ENCODE data around the gene RIN2.

Gene RIN2

DNA sequence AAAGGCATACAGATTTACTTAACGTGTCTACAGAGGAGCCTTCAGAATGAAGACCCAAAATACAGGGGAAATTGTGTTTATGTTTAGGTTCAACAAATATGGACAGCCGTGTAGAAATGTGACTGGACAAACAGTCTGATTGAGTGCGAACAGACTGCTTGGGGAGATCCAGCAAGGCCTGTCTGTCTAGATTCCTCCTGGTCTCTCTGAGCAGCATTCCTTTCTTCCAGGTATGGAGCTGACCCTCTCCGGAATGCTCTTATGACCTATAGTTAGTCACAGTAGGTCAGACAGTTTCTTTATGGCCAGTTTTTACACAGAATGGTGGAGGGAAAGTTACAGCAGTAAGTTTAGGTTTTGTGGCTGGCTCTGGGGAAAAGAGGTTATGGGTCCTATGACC is 9.0 kb downstream of the RIN2 start:
- DNase-seq = no peak

DNA sequence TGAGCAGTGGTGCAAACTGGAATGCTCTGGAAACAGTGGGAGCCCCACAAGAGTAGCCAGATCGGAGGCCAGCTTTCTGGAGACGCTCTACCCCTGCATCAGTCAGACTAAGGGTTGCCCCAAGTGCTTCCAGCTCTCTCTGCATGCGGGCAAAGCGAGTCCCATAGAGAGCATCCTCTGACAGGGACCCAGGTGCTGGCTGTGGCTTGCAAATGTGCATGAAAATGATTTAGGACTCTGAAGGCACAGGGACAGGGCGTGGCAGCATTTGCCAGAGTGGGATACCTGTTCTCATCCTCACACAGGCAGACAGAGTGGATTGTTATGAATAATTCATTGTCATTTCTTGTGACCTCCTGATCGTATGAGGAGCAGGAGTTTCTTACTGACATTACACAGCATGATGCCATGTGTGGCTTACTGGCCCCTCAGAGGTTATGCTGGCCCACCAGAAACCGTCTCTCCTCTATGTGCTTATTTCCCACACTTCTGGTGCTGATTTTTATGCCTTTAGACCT is 10.3 kb downstream of the RIN2 start:
- DNase-seq = no peak

DNA sequence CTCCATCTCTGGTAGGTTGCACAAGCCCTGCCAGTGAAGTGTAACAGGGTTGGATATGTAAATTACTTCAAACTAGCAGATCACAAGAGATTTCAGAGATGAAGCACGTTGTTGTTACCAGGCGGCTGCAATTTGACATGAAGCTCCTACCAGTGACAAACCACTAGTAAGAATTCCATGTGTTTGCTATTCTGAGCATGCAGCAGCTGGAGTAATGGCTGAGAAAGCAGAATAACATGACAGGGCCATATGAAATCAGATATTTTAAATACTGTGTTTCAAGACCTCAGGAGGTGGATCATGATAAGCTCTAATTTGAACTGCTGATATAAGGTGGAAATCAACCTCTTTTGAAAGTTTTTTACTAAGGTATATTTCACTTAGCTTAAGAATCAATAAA is 11.4 kb downstream of the RIN2 start:
- DNase-seq = no peak

DNA sequence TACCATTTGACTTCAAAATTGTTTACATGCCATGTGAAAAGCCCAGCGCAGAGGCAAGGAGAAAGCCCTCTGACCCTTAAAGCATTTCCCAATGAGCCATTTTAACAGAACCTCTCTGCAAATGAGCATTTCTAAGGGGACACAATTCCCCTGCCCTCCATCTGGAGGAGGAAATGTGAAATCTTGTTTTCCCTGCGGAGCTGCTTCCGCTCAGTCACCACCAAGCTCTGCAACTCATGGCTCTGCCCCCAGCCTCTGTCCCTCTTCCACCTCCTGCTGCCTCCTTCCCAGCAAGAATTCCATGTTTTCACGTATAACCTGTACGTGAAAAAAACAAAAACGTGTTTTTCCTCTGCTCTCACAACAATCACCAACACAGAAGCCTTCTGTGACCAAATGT is 12.3 kb downstream of the RIN2 start:
- no peak for DNase-seq

DNA sequence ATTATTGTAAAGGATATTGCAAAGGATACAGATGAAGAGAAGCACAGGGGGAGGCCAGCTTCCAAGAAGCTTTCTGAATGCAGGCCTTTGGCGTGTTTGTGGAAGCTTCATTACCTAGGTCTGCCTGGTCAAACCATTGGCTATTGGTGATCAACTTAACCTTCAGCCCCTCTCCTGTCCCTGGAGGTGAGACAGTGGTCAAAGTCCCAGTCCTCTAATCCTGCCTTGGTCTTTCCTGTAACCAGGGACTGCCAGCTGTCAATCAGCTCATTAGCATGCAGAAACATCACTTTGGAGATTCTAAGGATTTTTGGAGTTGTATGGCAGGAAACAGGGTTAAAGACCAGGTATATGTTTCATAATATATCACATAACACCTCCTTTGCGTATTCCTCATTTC is 13.0 kb downstream of the RIN2 start:
- DNase-seq = no peak

DNA sequence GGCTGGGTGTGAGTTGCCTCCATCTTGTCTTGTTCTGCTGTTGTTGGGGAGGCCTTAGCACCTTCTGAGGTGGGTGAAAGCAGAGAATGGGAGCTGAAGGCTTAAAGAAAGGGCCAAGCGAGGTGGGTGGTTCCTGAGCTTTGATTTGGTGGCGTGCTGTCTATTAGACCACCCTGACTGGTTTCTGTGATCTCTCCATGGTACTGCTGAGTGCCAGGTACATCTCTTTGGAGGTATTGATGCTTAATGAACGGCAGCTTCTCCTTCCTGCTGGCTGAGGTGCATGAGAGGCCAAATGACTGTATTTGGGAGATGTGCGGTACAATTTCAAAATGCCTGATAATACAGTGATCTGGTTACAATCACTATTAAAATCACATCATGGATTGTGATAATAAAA is 15.4 kb downstream of the RIN2 start:
- DNase-seq = no peak

DNA sequence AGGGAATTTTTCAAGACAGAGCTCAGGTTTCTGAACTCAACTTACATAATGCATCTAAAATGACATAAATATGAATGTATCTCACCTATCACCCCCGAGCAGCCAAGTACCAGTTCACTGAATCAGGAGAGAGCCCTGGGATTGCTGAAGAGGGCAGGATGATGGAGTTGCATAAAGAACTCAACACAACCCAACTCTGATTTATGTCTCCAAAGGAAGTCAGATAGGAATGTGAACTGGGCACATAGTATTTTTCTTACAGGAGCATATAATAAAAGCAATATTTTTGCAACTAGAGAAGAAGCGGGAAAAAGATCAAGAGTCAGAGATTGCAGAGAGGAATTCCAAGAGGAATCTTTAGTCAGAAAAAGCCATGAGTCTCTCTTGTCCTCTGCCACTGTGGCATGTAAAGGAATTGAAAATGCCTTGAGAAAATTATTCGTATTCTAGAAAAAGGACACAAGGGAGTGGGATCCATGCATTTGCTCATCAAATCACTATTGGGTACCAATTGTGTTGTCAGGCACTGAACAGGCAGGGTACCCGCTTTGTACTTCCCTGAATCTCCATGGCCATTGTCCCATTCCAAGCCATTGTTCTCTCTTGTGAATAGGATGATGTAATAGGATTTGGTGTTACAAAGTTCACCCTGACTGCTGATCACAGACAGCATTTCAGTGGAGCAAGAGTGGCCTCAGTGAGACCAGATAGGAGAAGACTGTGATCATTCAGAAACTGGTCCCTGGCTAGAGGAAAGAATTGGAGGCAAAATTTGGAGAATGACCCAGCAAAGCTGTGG is 16.3 kb downstream of the RIN2 start:
- DNase-seq = no peak

DNA sequence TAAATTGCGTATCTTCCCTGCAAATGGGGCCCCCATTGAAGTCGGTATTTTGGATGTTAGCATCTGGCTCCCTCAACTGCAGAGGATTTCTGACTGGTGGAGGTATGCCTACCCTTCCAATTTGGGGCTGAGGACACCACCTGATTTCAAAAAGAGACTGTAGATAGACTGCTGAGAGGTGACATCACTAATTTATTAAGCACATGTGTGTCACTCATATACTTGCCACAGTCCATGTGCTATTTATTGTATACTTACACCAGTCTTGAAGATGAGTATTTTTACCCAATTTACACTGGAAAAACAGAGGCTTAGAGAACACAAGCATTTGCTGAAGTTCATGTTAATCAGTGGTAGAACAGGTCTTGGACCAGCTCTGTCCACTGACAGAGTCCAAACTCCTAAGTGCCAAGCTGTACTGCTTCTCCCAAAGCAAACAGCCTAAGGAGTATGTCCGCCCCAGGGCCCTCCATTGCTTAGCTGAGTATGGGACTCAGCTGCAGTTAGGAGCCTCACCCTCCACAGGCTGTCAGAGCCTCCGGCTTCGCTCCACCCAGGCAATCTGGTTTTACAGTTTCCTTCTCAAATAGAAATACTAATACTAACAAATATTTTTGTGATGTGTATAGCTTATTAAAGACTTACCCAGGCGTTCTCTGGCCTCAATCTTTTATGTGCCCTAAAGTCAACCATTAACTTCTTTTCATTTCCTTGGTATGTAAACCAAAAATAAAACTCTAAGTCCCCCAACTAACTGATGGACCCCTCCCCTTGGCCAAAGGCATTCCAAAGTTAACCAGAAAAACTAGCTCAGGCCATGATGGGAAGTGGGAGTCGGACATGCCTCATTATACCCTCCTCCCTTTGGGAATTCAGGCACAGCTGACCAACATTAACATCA is 17.5 kb downstream of the RIN2 start:
- no peak for DNase-seq

DNA sequence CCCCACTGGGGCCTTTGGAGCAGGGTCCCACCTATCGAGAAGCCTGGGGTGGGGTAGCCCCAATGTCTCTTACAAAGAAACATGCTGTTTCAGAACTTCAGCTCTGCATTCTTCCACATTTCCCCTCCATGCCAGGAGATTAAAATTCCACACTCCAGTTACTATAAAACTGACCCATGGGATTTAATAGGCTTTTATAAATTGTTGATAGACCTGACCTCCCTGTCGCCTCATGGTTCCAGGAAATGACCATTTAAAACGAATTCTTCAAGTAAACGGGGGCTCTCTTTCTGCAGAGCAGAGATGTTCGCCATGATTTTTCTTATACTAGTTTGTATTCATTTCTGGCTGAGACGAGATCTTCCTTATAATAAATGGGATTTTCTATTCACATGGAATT is 19.3 kb downstream of the RIN2 start:
- DNase-seq = no peak

DNA sequence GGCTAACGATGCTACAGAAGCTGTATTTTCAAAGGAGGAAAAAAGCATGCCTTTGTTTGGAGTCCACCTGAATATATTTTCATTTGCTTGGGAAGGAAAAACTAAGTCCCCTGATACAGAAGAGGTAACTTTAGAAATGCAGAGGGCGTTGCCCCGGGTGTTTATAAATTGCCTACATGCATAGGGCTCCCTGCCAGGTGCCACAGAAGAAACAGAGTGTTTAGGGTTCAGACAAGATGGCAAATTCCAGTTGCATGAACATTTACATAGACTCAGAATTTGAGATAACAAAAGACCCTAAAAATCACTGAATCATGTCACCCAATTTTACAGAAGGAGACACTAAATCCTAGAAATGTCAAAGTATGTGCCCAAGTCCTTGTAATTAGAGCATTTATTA is 19.9 kb downstream of the RIN2 start:
- DNase-seq = no peak

DNA sequence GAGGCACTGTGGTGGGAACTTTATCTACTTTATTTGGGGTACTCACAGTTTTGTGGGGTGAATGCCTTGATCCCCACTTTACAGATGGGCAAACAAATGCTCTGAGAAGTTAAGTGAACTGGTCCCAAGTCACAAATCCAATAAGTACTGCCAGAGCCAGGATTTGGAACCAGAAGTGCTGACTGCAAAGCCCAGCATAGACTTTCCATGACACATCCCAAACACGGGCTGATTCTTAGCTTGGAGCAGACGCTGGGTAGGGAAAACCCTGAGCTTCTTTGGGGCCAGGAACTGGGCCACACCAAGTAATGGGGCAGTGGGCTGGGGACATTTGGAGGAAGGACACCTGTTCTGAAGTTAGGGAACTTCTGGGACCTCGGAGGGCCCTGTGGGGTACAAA is 20.3 kb downstream of the RIN2 start:
- DNase-seq = no peak

DNA sequence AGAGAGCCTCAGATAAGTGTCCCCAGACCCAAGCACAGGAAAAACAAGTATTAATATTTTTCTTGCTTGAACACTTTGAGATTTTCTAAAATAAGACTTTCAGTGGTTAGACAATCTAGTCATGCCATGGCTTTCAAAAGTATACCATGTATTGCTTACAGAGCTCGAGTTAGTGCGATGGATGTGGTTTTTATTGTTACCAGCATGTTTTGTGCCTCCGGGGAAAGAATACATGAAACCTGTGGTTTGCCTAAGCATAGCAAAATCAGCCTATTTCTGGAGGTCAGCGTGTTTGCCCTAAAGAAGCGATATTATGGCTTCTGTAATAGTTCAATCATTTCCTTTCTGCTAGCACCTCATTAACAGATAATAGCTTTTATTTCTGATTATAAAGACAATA is 21.6 kb downstream of the RIN2 start:
- DNase-seq = no peak

DNA sequence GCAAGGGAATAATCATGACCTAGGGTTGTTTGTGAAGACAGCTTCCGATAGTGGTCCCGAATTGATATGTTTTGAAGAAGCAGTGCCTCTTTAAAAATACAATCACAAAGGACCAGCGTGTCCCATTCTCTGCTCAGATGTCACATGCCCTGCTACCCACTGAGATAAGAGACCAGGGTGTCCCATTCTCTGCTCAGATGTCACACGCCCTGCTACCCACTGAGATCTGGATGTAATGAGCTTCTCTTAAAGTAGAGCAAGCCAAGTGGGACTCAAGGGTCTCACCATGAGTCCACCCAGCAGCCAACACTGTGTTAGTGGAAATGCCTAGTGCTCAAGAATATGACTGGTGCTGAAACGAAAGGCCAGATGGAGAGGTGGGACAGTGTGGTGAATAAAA is 22.2 kb downstream of the RIN2 start:
- DNase-seq = peak in 1 of 2 experiments; percentile 24

DNA sequence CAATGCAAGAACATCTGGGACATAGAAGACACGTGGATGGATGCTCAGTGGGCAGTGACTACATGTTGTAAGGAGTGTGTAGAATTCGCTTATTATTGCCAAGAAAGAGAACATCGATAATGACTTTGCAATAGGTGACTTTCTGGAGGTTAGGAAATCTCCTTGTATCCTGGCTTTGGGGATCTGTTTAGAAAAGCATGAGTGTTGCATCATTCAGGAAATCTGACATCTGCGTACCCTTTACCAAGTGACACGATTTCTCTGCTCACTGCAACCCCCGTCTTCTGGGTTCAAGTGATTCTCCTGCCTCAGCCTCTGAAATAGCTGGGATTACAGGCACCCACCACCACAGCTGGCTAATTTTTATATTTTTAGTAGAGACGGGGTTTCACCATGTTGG is 23.2 kb downstream of the RIN2 start:
- DNase-seq = no peak

DNA sequence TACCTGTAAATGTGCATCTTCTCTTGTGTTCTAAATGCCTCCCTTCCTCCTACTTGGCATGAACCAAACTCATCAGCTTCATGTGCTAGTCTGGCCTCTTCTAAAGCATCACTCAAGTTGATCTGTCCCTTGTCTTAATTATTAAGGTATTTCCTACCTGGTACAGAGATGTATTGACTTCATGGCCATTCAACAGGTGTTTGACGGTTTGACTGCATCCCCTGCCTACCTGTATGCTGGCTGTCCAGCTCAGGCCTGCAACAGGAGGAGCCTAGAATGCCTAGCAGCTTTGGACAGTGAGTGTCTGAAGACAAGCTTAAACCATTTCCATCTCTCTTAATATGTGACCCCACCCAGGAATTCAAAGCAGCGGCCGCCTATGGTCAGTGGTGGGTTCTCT is 24.6 kb downstream of the RIN2 start:
- no peak for DNase-seq

DNA sequence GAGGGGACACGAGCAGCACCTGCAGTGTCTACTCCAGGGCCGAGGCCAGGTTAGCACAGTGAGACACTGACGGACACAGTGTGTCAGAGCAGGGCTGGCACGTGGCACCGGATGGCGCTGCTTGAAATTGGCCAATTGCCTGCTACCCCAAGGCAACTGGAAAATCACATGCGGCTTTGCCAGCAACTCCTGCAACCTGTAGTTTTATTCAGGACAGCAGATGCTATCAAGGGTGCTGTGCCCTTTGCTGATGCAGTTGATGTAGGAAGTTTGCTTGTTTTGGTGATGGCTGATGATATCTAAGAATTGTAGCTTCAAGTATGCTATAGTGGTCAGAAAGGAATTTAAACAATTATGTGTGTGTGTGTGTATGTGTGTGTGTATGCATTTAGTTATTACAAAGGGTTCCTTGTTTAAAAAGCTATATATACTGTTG is 25.9 kb downstream of the RIN2 start:
- peak in 1 of 2 experiments; percentile 76 for DNase-seq

DNA sequence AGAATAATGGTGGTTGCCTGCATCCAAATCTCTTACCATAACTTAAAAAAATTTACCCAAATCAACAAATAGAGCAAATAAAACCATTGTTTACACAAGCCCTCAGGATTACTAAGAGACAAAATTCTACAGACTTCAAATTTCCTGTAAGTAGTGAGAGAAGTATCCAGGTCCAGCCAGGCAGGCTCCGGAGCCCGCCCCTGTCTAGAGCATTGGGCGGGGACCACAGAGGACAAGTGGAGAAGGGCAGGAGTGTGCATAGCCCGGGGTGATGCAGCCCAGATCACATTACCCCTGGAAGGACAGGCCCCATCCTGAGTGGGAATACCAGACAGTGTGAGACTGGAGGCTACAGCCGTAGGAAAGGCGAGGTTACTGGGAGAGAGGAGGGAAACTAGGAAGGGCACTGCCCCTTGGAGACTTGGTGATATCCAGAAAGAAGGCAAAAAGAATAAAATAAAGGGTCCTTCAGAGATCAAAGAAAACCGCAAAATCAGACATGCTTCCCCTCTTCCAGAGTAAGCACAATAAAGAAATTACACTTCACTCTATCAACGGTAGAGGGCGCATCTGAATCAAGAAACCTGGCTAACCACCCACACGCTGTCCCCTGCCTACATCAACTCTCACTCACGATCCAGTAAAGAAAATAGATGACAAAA is 26.6 kb downstream of the RIN2 start:
- peak; percentile 69 to 84 for DNase-seq

DNA sequence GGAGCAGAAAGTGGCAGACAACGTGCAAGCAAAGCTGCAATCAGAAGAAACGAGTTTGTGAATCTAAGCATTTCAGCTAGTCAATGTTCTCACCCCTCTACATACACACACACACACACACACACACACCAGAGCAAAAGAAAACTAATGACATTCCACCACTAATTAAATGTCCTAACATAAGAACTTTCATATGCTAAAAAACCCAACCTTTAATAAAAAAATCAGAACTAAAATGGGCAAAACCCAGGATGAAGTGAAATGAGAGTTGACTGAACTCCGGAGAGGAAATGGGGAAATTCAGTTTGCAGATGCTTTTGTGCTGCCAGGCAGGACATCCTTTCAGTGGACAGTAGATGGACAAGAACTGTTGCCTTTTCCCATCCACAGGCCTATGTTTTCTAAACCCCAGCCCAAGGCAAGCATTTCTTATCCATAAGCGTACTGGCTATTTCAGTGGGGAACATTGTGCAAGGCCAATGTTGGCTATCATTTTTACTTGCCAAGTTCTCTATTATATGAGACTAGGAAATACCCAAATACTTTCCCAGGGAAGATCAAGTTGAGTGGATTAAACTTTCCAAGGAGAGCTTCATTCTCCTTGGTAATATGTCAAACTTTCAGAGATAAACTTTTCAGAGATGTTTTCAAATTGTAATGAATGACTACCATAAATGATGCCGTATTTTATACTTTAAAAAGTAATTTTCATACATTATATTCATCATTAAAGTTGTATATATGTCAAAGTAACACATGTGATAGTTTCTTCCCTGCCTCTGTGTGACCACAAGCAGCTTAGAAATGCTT is 27.3 kb downstream of the RIN2 start:
- no peak for DNase-seq

DNA sequence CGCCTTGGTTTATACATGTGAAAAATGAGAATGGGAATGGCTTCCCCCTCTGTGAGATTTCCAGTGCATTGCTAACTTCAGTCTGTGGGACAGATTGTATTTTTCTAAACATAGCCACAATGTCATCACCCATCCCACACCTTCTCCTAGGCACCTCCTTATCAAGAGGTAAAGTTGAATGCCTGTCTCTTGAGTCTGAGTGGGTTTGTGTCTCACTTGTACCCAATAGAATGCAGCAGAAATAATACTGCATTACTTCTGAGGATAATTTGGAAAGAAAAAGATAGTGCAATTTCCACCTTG is 27.9 kb downstream of the RIN2 start:
- DNase-seq = no peak

DNA sequence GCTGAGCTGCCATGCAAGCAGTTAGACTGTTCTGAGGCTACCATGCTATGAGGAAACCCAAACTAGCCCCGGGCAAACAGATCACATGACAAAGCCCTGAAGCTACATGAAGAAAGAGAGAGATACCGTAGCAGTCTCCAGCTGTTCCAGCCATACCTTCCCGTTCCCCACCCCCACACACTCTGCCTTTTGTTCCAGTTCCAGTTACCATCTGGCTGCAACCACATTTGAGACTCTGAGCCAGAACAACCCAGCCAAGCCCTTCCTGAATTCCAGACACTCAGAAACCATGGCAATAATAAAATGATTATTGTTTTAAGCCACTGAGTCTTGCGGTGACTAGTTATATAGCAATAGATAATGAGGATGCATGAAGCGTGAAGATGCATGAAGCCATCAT is 28.3 kb downstream of the RIN2 start:
- DNase-seq = peak; percentile 29 to 69

DNA sequence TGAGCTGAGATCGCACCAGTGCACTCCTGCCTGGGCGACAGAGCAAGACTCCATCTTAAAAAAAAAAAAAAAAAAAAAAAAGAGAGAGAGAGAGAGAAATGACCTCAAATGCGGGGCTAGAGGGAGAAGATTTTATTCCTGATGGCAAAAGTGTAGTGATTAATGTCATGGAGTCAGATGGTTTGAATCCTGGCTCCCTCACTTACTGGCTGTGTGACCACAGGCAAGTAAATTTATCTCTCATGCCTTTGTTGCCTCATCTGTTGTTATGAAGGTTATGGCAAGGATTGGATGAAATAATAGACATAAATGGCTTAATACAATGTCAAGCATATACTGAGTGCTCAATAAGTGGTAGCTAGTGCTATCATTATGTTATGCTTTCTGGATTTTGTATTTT is 29.3 kb downstream of the RIN2 start:
- DNase-seq = no peak

DNA sequence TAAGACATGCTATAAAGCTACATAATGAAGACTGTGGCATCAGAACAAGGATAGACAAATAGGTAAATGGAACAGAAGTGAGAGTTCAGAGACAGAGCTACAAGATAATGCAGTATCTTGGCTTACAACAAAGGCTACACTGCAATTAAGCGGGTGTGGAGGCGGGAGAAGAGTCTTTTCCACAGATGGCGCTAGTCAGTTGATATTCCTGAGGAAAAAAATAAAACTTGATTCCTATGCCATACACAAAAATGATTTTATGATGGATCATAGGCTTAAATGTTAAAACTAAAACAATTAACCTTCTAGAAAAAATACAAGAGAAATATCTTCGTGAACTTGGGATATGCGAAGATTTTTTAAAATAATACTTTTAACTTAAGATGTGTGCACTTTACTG is 31.0 kb downstream of the RIN2 start:
- DNase-seq = no peak

DNA sequence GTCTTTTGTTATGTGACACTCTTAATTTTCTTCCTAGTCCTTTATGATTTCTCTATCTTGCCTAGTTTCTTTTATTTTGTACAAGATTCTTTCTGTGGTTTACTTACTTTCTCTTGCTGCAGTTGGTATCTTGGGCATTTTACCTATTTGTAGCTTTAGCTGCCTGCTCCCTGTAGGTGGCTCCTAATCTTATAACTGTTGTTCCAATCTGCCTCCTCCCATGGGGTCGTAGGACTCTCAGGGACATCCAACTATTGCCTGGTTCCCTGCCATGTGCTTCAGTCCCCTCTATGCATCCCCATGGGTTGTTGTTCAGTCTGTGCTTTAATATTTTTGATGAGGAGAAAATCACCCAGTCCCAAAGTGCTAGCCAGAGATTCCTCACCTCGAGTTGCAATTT is 31.4 kb downstream of the RIN2 start:
- DNase-seq = no peak
